IPS DF 4.7 (cell line): ENCODE results near the gene ARMH3.
A peak's percentile ranks its signal among the peaks of the same experiment; 100 is the strongest.

Source experiments
- DNase-seq: peaks from one replicate; pipeline ENCODE4 v3.0.0-alpha.2; 2013; ENCODE audit warnings: low spot score; ENCODE audit errors: extremely low read depth

Gene ARMH3

GRCh38 chr10:101831169-101831811 lies 224.7 kb downstream of the ARMH3 start:
- DNase-seq = no peak

GRCh38 chr10:101830322-101831168 lies 225.4 kb downstream of the ARMH3 start:
- DNase-seq = no peak

GRCh38 chr10:101829561-101830315 lies 226.2 kb downstream of the ARMH3 start:
- DNase-seq = no peak

- DNase-seq = no peak
Observed at GRCh38 chr10:101828766-101829551, 227.0 kb downstream of the ARMH3 start.

- DNase-seq = no peak
Observed at GRCh38 chr10:101827919-101828600, 227.9 kb downstream of the ARMH3 start.

- no peak for DNase-seq
Observed at GRCh38 chr10:101826852-101827434, 229.0 kb downstream of the ARMH3 start.

- no peak for DNase-seq
Observed at GRCh38 chr10:101824736-101825135, 231.2 kb downstream of the ARMH3 start.

GRCh38 chr10:101818872-101819633 lies 236.9 kb downstream of the ARMH3 start:
- DNase-seq = no peak

GRCh38 chr10:101818119-101818871 lies 237.7 kb downstream of the ARMH3 start, which contains the start of gene OGA:
Gene OGA, minus strand, starts transcription at chr10:101818444. Its CDS starts 422 bp downstream, at chr10:101818022.
- peak; percentile 100 for DNase-seq

GRCh38 chr10:101817337-101818118 lies 238.4 kb downstream of the ARMH3 start:
- no peak for DNase-seq

GRCh38 chr10:101816913-101817336 lies 239.0 kb downstream of the ARMH3 start:
- no peak for DNase-seq

GRCh38 chr10:101816376-101816775 lies 239.6 kb downstream of the ARMH3 start:
- no peak for DNase-seq

GRCh38 chr10:101814466-101815071 lies 241.4 kb downstream of the ARMH3 start:
- DNase-seq = no peak

- DNase-seq = no peak
Observed at GRCh38 chr10:101812606-101813005, 243.4 kb downstream of the ARMH3 start.

GRCh38 chr10:101807158-101807557 lies 248.8 kb downstream of the ARMH3 start:
- DNase-seq = no peak

- DNase-seq = no peak
Observed at GRCh38 chr10:101803511-101803910, 252.5 kb downstream of the ARMH3 start.

- no peak for DNase-seq
Observed at GRCh38 chr10:101797403-101798059, 258.4 kb downstream of the ARMH3 start.
